ENCODE measurements around the gene ZFYVE28.

DNA sequence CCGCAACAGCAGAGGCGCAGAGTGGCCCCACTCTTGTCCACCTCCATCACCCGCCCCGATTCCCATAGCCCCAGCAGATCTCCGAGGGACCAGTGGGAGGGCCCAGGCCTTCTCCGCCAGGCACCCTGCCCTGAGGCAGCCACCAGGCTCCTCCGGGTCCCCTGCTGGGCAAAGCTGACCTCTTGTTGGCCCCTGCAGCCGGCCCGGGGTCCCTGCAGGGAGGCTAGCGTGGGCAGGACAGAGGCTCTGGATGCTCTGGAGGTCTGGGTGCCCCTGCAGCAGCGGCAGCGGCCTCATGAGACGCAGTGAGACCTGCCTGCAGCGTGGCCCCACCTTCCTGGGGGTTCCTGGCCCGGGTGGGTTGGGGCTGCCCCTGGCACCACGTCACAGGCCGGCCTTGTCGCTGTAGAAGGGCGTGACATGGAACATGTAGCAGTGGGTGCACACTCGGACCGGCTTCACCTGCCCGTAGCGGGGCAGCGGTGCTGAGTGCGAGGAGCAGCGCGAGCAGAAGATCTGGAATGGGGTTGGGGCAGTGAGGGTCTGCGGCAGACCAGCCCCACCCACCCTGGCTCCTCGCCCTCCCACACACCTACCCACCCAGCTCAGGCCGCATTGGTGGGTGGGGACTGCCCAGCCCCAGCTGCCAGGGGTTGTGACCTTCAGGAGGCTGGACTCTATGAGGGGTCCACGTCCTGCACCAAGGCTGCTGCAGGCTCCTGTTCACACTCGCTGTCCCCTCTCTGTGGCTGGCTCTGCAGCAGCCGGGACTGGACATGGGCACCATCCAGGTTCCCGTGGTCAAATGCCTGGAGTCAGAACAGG, 147.9 kb downstream of the ZFYVE28 start:
- TF ChIP-seq, protein P1, sequence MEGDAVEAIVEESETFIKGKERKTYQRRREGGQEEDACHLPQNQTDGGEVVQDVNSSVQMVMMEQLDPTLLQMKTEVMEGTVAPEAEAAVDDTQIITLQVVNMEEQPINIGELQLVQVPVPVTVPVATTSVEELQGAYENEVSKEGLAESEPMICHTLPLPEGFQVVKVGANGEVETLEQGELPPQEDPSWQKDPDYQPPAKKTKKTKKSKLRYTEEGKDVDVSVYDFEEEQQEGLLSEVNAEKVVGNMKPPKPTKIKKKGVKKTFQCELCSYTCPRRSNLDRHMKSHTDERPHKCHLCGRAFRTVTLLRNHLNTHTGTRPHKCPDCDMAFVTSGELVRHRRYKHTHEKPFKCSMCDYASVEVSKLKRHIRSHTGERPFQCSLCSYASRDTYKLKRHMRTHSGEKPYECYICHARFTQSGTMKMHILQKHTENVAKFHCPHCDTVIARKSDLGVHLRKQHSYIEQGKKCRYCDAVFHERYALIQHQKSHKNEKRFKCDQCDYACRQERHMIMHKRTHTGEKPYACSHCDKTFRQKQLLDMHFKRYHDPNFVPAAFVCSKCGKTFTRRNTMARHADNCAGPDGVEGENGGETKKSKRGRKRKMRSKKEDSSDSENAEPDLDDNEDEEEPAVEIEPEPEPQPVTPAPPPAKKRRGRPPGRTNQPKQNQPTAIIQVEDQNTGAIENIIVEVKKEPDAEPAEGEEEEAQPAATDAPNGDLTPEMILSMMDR (IDR thresholded peaks at IDR 0.05), result no peak
- no peak for TF ChIP-seq POLR2A (IDR thresholded peaks at IDR 0.05)

All from body of pancreas (tissue), 4 donors.